HG03457 (cell line): ENCODE data around the gene LIF.
"Not testable (repeated sequence)": the region's sequence is repeated elsewhere in the genome, so short reads cannot be mapped to it uniquely, and the experiment has no call there.

Experiments used
- ATAC-seq: cut with Tn5 transposase; IDR thresholded peaks from one replicate; pipeline ENCODE4 v1.9.1; 2021; ENCODE audit warnings: moderate number of reproducible peaks; ENCODE audit not compliant: unreplicated experiment

LIF gene

GRCh38 chr22:30212363-30212995 lies 34.1 kb downstream of the LIF start:
- ATAC-seq: no peak

GRCh38 chr22:30211124-30211820 lies 35.3 kb downstream of the LIF start:
- no peak for ATAC-seq

GRCh38 chr22:30210235-30210909 lies 36.2 kb downstream of the LIF start:
- ATAC-seq: no peak

- ATAC-seq: no peak
These were observed 36.9 kb downstream of the LIF start for GRCh38 chr22:30209642-30210041.

- ATAC-seq: no peak
These were observed 37.6 kb downstream of the LIF start for GRCh38 chr22:30208631-30209603.

GRCh38 chr22:30206944-30207343 lies 39.6 kb downstream of the LIF start:
- no peak for ATAC-seq

GRCh38 chr22:30205281-30206115 lies 41.1 kb downstream of the LIF start:
- no peak for ATAC-seq

- no peak for ATAC-seq
These were observed 41.8 kb downstream of the LIF start for GRCh38 chr22:30204742-30205111.

GRCh38 chr22:30204015-30204741 lies 42.4 kb downstream of the LIF start:
- ATAC-seq: no peak

GRCh38 chr22:30202531-30203006 lies 44.0 kb downstream of the LIF start:
- no peak for ATAC-seq

- no peak for ATAC-seq
These were observed 44.6 kb downstream of the LIF start for GRCh38 chr22:30201945-30202344.

GRCh38 chr22:30200905-30201304 lies 45.7 kb downstream of the LIF start:
- not testable (repeated sequence) for ATAC-seq

GRCh38 chr22:30198921-30199320 lies 47.6 kb downstream of the LIF start:
- no peak for ATAC-seq

GRCh38 chr22:30198152-30198825 lies 48.3 kb downstream of the LIF start:
- ATAC-seq: no peak

GRCh38 chr22:30197389-30197788 lies 49.2 kb downstream of the LIF start:
- ATAC-seq: no peak

GRCh38 chr22:30196880-30197336 lies 49.7 kb downstream of the LIF start:
- no peak for ATAC-seq

GRCh38 chr22:30196141-30196879 lies 50.2 kb downstream of the LIF start:
- no peak for ATAC-seq
